ENCODE results near the gene DDX1.
"Not testable (repeated sequence)": the region's sequence is repeated elsewhere in the genome, so short reads cannot be mapped to it uniquely, and the experiment has no call there.

Gene DDX1

GRCh38 chr2:15595342-15595905, 3.8 kb downstream of the DDX1 start:
- DNase-seq (ENCODE audit: low spot score): no peak

- no peak for DNase-seq (ENCODE audit: low spot score)
Observed at GRCh38 chr2:15595936-15596335, 4.3 kb downstream of the DDX1 start.

GRCh38 chr2:15596350-15596749, 4.7 kb downstream of the DDX1 start:
- DNase-seq (ENCODE audit: low spot score): no peak

- no peak for DNase-seq (ENCODE audit: low spot score)
Observed at GRCh38 chr2:15596968-15597367, 5.3 kb downstream of the DDX1 start.

GRCh38 chr2:15599994-15600393, 8.3 kb downstream of the DDX1 start:
- DNase-seq (ENCODE audit: low spot score): no peak

GRCh38 chr2:15601681-15602080, 10.0 kb downstream of the DDX1 start:
- DNase-seq (ENCODE audit: low spot score): no peak

GRCh38 chr2:15602393-15602792, 10.7 kb downstream of the DDX1 start:
- DNase-seq (ENCODE audit: low spot score): no peak

- DNase-seq (ENCODE audit: low spot score): no peak
Observed at GRCh38 chr2:15603044-15603765, 11.5 kb downstream of the DDX1 start.

GRCh38 chr2:15603948-15604347, 12.3 kb downstream of the DDX1 start:
- no peak for DNase-seq (ENCODE audit: low spot score)

GRCh38 chr2:15605721-15606120, 14.1 kb downstream of the DDX1 start:
- DNase-seq (ENCODE audit: low spot score): no peak

- no peak for DNase-seq (ENCODE audit: low spot score)
Observed at GRCh38 chr2:15606481-15607441, 15.1 kb downstream of the DDX1 start.

GRCh38 chr2:15607709-15608391, 16.2 kb downstream of the DDX1 start:
- no peak for DNase-seq (ENCODE audit: low spot score)

GRCh38 chr2:15608392-15608761, 16.7 kb downstream of the DDX1 start:
- DNase-seq (ENCODE audit: low spot score): no peak

- no peak for DNase-seq (ENCODE audit: low spot score)
Observed at GRCh38 chr2:15609341-15610042, 17.8 kb downstream of the DDX1 start.

GRCh38 chr2:15610430-15610952, 18.8 kb downstream of the DDX1 start:
- no peak for DNase-seq (ENCODE audit: low spot score)

GRCh38 chr2:15612101-15612500, 20.4 kb downstream of the DDX1 start:
- DNase-seq (ENCODE audit: low spot score): not testable (repeated sequence)

GRCh38 chr2:15613736-15614429, 22.2 kb downstream of the DDX1 start:
- DNase-seq (ENCODE audit: low spot score): no peak

- no peak for DNase-seq (ENCODE audit: low spot score)
Observed at GRCh38 chr2:15614545-15615300, 23.1 kb downstream of the DDX1 start.

- no peak for DNase-seq (ENCODE audit: low spot score)
Observed at GRCh38 chr2:15615301-15615920, 23.7 kb downstream of the DDX1 start.

GRCh38 chr2:15616429-15616828, 24.8 kb downstream of the DDX1 start:
- DNase-seq (ENCODE audit: low spot score): no peak
